ENCODE results near the gene DTNB. TPM values are rescaled to one million over a fixed set of nuclear protein-coding genes. Genes with fewer than 3 reads are reported as not detected.
A peak's percentile ranks its signal among the peaks of the same experiment; 100 is the strongest.

Gene DTNB
- total RNA-seq, 1 experiment from 2014 or later: 51.9 TPM

GRCh38 chr2:25362434-25363145 lies 310.8 kb downstream of the DTNB start:
- no TSS peak for BruUV-seq (replicated peaks)
- peak in 1 of 2 experiments; percentile 19 for DNase-seq
- Histone ChIP-seq H3K4me3 (peak overlapping the region; percentile 55), H3K4me1 (replicated peaks; ENCODE audit: insufficient read depth) (0 out of 2 replicates have a peak, but pooled peaks cover 7% of the 10 kb centered on the region), H3K27ac (no peak overlapping the region), H3K36me3 (ENCODE audit: low read depth) (no peaks in the 10 kb centered on the region), H3K9me2 (ENCODE audit: insufficient read depth) (no peaks in the 10 kb centered on the region), H4K20me1 (ENCODE audit: insufficient read depth) (no peaks in the 10 kb centered on the region), H3F3A (ENCODE audit: insufficient read depth, low read depth) (0 out of 2 replicates have a peak, but pooled peaks cover 5% of the 10 kb centered on the region), H3K9me3 (ENCODE audit: insufficient read depth, low read depth) (no peaks in the 10 kb centered on the region), H3K4me2 (peak overlapping the region; percentile 87), H3K27me3 (ENCODE audit: insufficient read depth, low read depth) (no peaks in the 10 kb centered on the region), H3K79me2 (ENCODE audit: low read depth) (no peaks in the 10 kb centered on the region), H2AFZ (peak overlapping the region; percentile 75)
- POLR2A ChIA-PET (ENCODE audit: unreplicated experiment): interaction anchor here (0.7 kb wide), 1 partner anchor 195 kb away, joined by 5 read pairs; no protein-coding TSS in a partner anchor
- TF ChIP-seq, protein P1, sequence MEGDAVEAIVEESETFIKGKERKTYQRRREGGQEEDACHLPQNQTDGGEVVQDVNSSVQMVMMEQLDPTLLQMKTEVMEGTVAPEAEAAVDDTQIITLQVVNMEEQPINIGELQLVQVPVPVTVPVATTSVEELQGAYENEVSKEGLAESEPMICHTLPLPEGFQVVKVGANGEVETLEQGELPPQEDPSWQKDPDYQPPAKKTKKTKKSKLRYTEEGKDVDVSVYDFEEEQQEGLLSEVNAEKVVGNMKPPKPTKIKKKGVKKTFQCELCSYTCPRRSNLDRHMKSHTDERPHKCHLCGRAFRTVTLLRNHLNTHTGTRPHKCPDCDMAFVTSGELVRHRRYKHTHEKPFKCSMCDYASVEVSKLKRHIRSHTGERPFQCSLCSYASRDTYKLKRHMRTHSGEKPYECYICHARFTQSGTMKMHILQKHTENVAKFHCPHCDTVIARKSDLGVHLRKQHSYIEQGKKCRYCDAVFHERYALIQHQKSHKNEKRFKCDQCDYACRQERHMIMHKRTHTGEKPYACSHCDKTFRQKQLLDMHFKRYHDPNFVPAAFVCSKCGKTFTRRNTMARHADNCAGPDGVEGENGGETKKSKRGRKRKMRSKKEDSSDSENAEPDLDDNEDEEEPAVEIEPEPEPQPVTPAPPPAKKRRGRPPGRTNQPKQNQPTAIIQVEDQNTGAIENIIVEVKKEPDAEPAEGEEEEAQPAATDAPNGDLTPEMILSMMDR (conservative IDR thresholded peaks at IDR 0.05): no peak
- TF ChIP-seq EZH2 (IDR thresholded peaks at IDR 0.05; ENCODE audit: low read depth): no peak
- intact Hi-C loops (cut with micrococcal nuclease; ENCODE audit: unreplicated experiment): loop anchor here (5.0 kb wide), 1 partner anchor 160 kb away; no protein-coding TSS in a partner anchor
- CTCF ChIA-PET: interaction anchor here (0.6 to 1.5 kb wide), 13 partner anchors 9 to 1297 kb away, joined by 3 to 19 read pairs (median 5); partner anchors contain the start of gene DNMT3A

GRCh38 chr2:25362049-25362433 lies 311.3 kb downstream of the DTNB start:
- Histone ChIP-seq H4K20me1 (ENCODE audit: insufficient read depth) (no peaks in the 10 kb centered on the region), H2AFZ (peak overlapping the region; percentile 75), H3K4me2 (peak overlapping the region; percentile 87), H3K27me3 (ENCODE audit: insufficient read depth, low read depth) (no peaks in the 10 kb centered on the region), H3K9me3 (ENCODE audit: insufficient read depth, low read depth) (no peaks in the 10 kb centered on the region), H3K4me3 (peak overlapping the region; percentile 55), H3K79me2 (ENCODE audit: low read depth) (no peaks in the 10 kb centered on the region), H3K4me1 (replicated peaks; ENCODE audit: insufficient read depth) (0 out of 2 replicates have a peak, but pooled peaks cover 7% of the 10 kb centered on the region), H3F3A (ENCODE audit: insufficient read depth, low read depth) (0 out of 2 replicates have a peak, but pooled peaks cover 5% of the 10 kb centered on the region), H3K9me2 (ENCODE audit: insufficient read depth) (no peaks in the 10 kb centered on the region), H3K36me3 (ENCODE audit: low read depth) (no peaks in the 10 kb centered on the region), H3K27ac (no peak overlapping the region)
- CTCF ChIA-PET: interaction anchor here (0.6 to 1.5 kb wide), 13 partner anchors 10 to 1298 kb away, joined by 3 to 19 read pairs (median 5); partner anchors contain the start of gene DNMT3A
- no TSS peak for BruUV-seq (replicated peaks)
- TF ChIP-seq EZH2 (IDR thresholded peaks at IDR 0.05; ENCODE audit: low read depth): no peak
- TF ChIP-seq, protein P1 (conservative IDR thresholded peaks at IDR 0.05): peak; percentile 97
- peak; percentile 77 to 93 for DNase-seq
- POLR2A ChIA-PET (ENCODE audit: unreplicated experiment): interaction anchor here (0.7 kb wide), 1 partner anchor 196 kb away, joined by 5 read pairs; no protein-coding TSS in a partner anchor
- intact Hi-C loops (cut with micrococcal nuclease; ENCODE audit: unreplicated experiment): loop anchor here (5.0 kb wide), 1 partner anchor 160 kb away; no protein-coding TSS in a partner anchor

- H3F3A ChIP-seq (ENCODE audit: insufficient read depth, low read depth): 0 out of 2 replicates have a peak, but pooled peaks cover 5% of the 10 kb centered on the region
- H3K36me3 ChIP-seq (ENCODE audit: low read depth): no peaks in the 10 kb centered on the region
- H2AFZ ChIP-seq: peak overlapping the region; percentile 46; the same call in 1 of the 2 replicates
- peak overlapping the region; percentile 55 for H3K4me3 ChIP-seq
- no peak for DNase-seq
- H3K79me2 ChIP-seq (ENCODE audit: low read depth): no peaks in the 10 kb centered on the region
- no TSS peak for BruUV-seq (replicated peaks)
- intact Hi-C loops (cut with micrococcal nuclease; ENCODE audit: unreplicated experiment): loop anchor here (5.0 kb wide), 1 partner anchor 161 kb away; no protein-coding TSS in a partner anchor
- no peaks in the 10 kb centered on the region for H3K9me2 ChIP-seq (ENCODE audit: insufficient read depth)
- H3K4me1 ChIP-seq (replicated peaks; ENCODE audit: insufficient read depth): 0 out of 2 replicates have a peak, but pooled peaks cover 7% of the 10 kb centered on the region
- no peaks in the 10 kb centered on the region for H3K9me3 ChIP-seq (ENCODE audit: insufficient read depth, low read depth)
- POLR2A ChIA-PET (ENCODE audit: unreplicated experiment): interaction anchor here (0.7 kb wide), 1 partner anchor 196 kb away, joined by 5 read pairs; no protein-coding TSS in a partner anchor
- H3K27ac ChIP-seq: no peak overlapping the region
- CTCF ChIA-PET: interaction anchor here (0.6 to 1.3 kb wide), 10 partner anchors 11 to 1298 kb away, joined by 3 to 19 read pairs (median 6); no protein-coding TSS in a partner anchor
- H3K27me3 ChIP-seq (ENCODE audit: insufficient read depth, low read depth): no peaks in the 10 kb centered on the region
- TF ChIP-seq, protein P1 (conservative IDR thresholded peaks at IDR 0.05): no peak
- TF ChIP-seq EZH2 (IDR thresholded peaks at IDR 0.05; ENCODE audit: low read depth): no peak
- no peaks in the 10 kb centered on the region for H4K20me1 ChIP-seq (ENCODE audit: insufficient read depth)
- H3K4me2 ChIP-seq: peak overlapping the region; percentile 87
Measured at GRCh38 chr2:25361261-25362048, 311.9 kb downstream of the DTNB start.

Measured in PC-9 (cell line).